Measurements from ENCODE around the gene CCR6.

The CCR6 gene

DNA sequence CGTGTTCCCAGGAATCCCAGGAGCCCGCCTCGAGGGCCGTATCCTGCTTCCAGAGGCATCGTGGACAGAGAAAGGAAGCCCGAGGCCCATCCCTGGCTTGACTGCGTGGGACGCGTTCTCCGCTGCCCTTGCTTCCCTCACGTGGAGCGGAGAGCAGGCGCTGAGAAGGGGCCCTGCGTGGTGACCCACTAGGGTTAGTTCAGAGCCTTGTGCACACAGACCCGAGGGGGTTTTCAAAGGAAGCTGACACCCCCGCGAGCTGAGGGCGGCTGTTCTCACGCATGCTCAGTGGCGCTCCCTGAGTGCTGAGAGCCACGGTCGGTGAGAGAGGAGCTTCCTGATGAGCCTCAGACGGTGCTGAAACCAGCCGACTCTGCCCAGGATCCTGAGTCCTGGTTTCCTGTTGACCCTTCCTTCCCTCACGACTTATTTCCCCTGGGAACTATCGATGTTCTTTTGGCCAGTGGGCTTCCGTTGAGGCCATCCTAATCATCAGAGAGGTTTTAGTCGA is 28.9 kb upstream of the CCR6 start:
- TF ChIP-seq, protein P1, sequence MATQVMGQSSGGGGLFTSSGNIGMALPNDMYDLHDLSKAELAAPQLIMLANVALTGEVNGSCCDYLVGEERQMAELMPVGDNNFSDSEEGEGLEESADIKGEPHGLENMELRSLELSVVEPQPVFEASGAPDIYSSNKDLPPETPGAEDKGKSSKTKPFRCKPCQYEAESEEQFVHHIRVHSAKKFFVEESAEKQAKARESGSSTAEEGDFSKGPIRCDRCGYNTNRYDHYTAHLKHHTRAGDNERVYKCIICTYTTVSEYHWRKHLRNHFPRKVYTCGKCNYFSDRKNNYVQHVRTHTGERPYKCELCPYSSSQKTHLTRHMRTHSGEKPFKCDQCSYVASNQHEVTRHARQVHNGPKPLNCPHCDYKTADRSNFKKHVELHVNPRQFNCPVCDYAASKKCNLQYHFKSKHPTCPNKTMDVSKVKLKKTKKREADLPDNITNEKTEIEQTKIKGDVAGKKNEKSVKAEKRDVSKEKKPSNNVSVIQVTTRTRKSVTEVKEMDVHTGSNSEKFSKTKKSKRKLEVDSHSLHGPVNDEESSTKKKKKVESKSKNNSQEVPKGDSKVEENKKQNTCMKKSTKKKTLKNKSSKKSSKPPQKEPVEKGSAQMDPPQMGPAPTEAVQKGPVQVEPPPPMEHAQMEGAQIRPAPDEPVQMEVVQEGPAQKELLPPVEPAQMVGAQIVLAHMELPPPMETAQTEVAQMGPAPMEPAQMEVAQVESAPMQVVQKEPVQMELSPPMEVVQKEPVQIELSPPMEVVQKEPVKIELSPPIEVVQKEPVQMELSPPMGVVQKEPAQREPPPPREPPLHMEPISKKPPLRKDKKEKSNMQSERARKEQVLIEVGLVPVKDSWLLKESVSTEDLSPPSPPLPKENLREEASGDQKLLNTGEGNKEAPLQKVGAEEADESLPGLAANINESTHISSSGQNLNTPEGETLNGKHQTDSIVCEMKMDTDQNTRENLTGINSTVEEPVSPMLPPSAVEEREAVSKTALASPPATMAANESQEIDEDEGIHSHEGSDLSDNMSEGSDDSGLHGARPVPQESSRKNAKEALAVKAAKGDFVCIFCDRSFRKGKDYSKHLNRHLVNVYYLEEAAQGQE (IDR thresholded peaks at IDR 0.05; ENCODE audit: insufficient read depth in 1 of 2, low read depth in 2 of 2, low read length in 2 of 2), result no peak
- TF ChIP-seq POLR2AphosphoS5 (IDR thresholded peaks at IDR 0.05; ENCODE audit: low read depth, low read length) (no peak), FOXP2 (optimal IDR thresholded peaks at IDR 0.05; ENCODE audit: borderline replicate concordance, extremely low read depth, extremely low read length, insufficient read depth) (no peak), TAF1 (IDR thresholded peaks at IDR 0.05; ENCODE audit: borderline replicate concordance, insufficient read depth, low read length) (no peak), SIN3A (IDR thresholded peaks at IDR 0.05; ENCODE audit: borderline replicate concordance, insufficient read depth, low read length) (no peak)

DNA sequence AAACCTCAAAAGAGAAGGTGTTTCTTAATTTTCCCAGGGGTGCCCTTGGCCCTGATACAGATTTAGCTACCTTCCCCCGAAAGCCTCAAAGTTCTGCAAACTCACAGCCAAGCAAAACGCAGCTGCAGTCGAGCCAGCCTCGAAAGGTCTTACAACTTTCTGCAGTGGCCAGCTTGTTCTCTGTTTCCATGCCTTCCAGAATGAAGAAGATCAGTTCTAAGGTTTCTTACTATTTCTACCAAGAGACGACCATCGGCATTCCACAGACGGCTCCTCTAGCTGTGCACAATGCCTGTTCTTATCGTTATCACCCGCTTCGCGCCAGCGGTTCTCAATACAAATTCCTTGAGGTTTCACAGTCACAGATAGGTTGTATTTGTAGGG is 28.5 kb upstream of the CCR6 start:
- TF ChIP-seq FOXP2 (optimal IDR thresholded peaks at IDR 0.05; ENCODE audit: borderline replicate concordance, extremely low read depth, extremely low read length, insufficient read depth) (no peak), POLR2AphosphoS5 (IDR thresholded peaks at IDR 0.05; ENCODE audit: low read depth, low read length) (no peak), SIN3A (IDR thresholded peaks at IDR 0.05; ENCODE audit: borderline replicate concordance, insufficient read depth, low read length) (no peak), TAF1 (IDR thresholded peaks at IDR 0.05; ENCODE audit: borderline replicate concordance, insufficient read depth, low read length) (no peak)
- TF ChIP-seq, protein P1 (IDR thresholded peaks at IDR 0.05; ENCODE audit: insufficient read depth in 1 of 2, low read depth in 2 of 2, low read length in 2 of 2), result no peak

DNA sequence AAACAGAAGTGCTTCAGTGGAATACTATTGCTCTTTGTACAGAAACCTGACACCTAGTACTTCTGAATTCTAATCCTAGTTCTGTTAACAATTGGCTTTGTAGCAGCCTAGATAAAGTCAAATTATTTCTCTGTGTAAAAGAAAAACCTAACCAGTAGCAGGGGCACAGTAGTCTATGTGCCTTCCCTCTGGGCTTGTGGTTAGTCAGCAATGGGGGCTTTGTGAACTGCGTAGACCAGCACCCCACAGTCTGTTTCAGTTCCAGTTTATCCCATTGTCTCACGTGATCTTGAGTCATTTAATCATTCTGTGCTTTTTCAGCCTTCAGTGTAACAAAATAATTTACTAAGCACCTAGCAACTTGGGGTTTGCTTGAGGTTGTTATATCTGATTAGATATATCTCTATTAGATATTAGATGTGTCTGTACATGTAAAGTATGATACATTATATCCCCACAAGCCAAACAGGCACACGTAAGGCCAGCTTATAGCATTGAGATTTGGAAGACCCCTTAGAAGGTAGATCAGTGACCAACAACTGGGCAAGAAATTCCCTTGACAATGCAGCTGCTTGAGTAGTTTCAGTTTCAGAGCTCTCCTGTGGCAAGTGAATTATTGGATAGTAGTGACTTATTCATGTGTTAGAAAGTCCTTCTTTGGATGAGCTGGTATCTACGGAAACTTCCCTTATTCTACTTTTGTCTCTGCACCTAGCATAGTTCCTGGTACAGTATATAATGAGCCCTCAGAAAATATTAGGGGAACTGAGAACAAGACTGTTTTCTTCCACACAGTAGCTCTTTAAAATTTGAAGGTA is 27.9 kb upstream of the CCR6 start:
- TF ChIP-seq POLR2AphosphoS5 (IDR thresholded peaks at IDR 0.05; ENCODE audit: low read depth, low read length) (no peak), SIN3A (IDR thresholded peaks at IDR 0.05; ENCODE audit: borderline replicate concordance, insufficient read depth, low read length) (no peak), FOXP2 (optimal IDR thresholded peaks at IDR 0.05; ENCODE audit: borderline replicate concordance, extremely low read depth, extremely low read length, insufficient read depth) (no peak), TAF1 (IDR thresholded peaks at IDR 0.05; ENCODE audit: borderline replicate concordance, insufficient read depth, low read length) (no peak)
- TF ChIP-seq, protein P1 (IDR thresholded peaks at IDR 0.05; ENCODE audit: insufficient read depth in 1 of 2, low read depth in 2 of 2, low read length in 2 of 2), result no peak

DNA sequence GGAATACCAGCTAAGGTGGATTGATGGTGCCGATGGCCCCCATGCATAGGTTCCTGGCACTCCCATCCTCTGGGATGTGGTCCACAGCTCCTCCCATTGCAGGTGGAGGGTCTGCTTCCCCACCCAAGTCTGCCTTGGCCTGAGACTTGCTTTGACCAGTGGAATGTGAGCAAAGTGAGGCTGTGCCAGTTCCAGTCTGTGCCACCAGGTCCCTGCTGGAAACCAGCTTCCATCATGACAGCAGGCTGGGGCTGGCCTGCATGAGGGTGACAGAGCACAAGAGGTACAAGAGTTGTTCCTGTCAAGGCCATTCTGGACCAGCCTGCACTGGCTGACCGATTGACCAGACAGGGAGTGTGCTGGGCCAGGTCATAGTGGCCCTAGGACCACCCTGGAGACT is 27.0 kb upstream of the CCR6 start:
- no peak for TF ChIP-seq POLR2AphosphoS5 (IDR thresholded peaks at IDR 0.05; ENCODE audit: low read depth, low read length)
- no peak for TF ChIP-seq SIN3A (IDR thresholded peaks at IDR 0.05; ENCODE audit: borderline replicate concordance, insufficient read depth, low read length)
- TF ChIP-seq FOXP2 (optimal IDR thresholded peaks at IDR 0.05; ENCODE audit: borderline replicate concordance, extremely low read depth, extremely low read length, insufficient read depth), result no peak
- TF ChIP-seq TAF1 (IDR thresholded peaks at IDR 0.05; ENCODE audit: borderline replicate concordance, insufficient read depth, low read length), result no peak
- TF ChIP-seq, protein P1 (IDR thresholded peaks at IDR 0.05; ENCODE audit: insufficient read depth in 1 of 2, low read depth in 2 of 2, low read length in 2 of 2), result no peak
